Hematopoietic multipotent progenitor cell treated with erythropoietin and hydrocortisone succinate and interleukin-3 and kit ligand, for 17 days (in vitro differentiated cells): Measurements from ENCODE around the gene IFRD2.

Experiments
- DNase-seq: peaks from one replicate; pipeline ENCODE4 v3.0.0-alpha.2; 2015; ENCODE audit warnings: low spot score

IFRD2 gene, protein sequence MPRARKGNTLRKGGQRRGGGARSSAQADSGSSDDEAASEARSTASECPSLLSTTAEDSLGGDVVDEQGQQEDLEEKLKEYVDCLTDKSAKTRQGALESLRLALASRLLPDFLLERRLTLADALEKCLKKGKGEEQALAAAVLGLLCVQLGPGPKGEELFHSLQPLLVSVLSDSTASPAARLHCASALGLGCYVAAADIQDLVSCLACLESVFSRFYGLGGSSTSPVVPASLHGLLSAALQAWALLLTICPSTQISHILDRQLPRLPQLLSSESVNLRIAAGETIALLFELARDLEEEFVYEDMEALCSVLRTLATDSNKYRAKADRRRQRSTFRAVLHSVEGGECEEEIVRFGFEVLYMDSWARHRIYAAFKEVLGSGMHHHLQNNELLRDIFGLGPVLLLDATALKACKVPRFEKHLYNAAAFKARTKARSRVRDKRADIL

DNA sequence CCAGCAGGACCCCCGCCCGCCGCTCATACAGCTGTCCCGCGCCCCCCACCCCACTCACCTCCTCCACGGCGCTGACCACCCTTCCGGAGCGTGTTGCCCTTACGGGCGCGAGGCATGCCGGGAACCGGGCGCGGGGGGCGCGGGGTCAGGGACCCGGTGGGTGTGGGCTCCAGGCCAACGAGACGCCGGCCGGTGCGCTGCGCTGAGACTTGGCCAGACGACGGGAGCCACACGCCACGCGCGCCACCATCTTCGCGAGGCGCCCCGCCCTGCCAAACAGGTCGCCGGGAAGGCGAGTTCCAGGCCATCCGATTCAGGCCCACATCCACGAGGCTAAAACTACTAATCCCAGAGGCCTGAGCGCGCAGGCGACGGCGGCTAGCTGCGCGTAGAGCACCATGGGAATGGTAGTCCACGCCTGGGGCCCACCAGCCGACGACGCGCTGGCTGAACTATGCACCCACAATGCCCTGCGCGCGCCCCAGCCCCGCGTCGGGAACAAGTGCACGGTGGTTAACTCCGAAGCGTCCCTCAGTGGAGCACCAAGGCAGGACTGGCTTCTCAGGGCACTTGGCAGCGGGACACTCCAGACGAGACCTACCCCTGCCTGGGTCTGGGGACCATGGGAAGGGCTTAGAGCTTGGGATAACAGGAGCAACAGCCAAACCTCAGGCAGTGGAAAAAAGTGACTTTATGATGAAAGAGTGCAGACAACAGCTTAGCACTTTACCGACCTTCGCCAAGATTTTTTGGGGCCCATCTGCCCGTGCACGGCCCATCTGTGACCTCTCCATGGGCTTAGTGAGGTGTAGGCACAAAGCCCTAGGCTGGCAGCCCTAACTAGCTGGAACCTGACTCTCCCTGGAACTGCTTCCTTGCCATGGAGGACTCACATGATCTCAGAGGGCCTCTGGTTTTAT is at the start of gene IFRD2:
IFRD2 (minus strand) TSS at position 271 of the 920 bp plus-strand sequence; CDS start at position 116, 155 bp downstream.
- peak; percentile 97 for DNase-seq

- no peak for DNase-seq
Observed at GRCh38 chr3:50341537-50341936, 49.3 kb upstream of the IFRD2 start.

GRCh38 chr3:50340448-50341329 is 48.5 kb upstream of the IFRD2 start, which contains the start of gene RASSF1:
Gene RASSF1 (minus strand): TSS chr3:50340836. CDS start chr3:50340805, 31 bp downstream.
- peak; percentile 64 for DNase-seq

- DNase-seq, result no peak
Observed at GRCh38 chr3:50340147-50340447, 47.9 kb upstream of the IFRD2 start.

DNA sequence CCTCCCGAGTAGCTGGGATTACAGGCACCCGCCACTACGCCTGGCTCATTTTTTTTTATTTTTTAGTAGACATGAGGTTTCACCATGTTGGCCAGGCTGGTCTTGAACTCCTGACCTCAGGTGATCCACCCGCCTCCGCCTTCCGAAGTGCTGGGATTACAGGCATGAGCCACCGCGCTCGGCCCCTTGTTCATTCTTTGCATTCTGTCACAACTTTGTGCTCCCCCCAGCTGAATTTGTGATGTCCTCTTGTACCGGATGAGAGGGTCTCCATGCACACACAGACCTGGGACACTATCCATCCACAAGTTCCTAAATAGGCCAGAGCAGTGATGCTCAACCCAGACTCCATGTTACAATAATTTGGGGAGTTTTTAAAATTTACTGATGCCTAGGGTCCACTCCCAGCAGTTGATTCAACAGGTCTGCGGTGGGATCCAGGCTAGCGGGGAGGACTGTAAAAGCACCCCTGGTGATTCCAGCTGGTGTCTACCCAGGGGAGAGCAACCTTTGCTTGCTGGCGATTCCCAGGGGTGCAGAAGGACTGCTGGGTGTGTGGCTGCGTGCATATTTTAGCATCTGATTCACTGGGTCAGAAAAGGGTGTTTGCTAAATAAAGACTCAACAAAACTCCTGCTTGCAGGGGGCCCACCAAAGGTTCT is 47.4 kb upstream of the IFRD2 start:
- DNase-seq, result no peak

DNA sequence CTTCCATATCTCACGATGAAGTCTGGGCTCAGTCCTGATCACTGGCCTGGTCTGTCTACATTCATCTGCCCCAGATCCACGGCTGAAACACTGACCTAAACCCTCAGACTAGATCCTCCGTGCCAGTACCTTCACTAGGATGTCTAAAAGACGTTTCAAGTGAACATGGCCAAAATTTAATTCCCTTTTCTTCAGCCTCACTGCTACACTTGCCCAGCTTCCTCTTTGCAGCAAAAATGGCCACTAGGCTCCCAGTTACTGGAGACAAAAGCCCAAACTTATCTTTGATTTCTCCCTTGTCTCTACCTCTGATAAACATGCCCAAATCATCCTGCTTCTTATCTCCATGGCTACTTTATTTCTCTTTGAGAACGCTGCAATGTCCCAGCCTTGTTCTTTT is 46.7 kb upstream of the IFRD2 start:
- DNase-seq, result no peak

GRCh38 chr3:50337175-50337861 is 45.1 kb upstream of the IFRD2 start:
- peak; percentile 86 for DNase-seq

GRCh38 chr3:50336452-50337174 is 44.4 kb upstream of the IFRD2 start:
- DNase-seq, result no peak

DNA sequence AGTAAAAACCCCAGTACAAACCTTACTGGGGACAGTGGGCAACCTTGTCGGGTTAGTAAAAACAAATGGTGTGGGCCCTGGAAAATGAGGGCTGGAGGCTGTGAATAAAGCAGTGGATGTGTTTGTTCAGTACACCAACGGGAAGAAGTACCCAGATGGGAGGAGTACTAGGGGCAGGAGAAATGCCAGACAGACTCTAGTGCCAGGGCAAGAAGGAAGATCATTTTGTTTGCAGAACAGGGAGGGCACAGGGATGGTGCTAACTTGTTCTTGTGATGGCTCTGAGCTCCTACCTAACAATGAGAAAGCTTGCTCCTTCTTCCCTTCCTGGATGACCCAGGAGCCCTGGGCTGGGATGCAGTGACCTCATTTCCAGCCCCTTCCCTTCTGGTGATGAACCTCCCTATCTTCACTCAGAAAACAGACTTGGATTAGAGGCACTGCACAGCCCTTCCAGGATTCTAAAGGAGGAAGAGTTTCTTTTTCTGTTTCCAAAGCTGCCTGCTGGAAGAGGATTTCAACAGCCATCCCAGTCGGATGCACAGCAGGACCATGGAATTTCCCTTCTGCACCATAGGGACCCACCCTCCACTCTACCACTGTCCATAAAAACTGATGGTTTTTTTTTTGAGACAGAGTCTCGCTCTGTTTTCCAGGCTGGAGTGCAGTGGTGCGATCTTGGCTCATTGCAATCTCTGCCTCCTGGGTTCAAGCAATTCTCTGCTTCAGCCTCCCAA is 42.3 kb upstream of the IFRD2 start:
- no peak for DNase-seq

GRCh38 chr3:50333744-50334328 is 41.6 kb upstream of the IFRD2 start:
- no peak for DNase-seq

GRCh38 chr3:50331364-50331907 is 39.2 kb upstream of the IFRD2 start:
- no peak for DNase-seq

DNA sequence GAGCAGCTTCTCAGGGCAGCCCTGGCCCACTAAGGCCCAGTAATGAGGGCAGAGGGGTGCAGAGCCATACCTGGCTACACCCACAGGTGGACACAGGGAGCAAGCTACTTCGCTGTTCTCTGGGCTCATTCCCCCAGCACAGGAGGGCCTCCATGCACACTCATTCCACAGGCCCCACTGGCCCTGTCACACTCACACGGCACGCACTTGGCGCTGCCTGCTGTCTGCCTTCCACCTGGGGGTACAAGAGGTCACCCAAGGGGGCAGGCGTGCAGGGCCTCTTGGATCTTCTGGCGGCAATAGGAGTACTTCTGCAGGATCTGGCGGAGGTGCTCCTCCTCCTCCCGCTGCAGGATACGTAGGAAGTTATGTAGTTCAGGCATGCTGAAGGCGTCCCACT is 38.1 kb upstream of the IFRD2 start:
- DNase-seq, result no peak

GRCh38 chr3:50327943-50328691 is 35.9 kb upstream of the IFRD2 start, which contains the start of gene TUSC2:
Gene TUSC2 (minus strand): TSS chr3:50328223. CDS start chr3:50328099, 124 bp downstream.
- DNase-seq, result peak; percentile 99

DNA sequence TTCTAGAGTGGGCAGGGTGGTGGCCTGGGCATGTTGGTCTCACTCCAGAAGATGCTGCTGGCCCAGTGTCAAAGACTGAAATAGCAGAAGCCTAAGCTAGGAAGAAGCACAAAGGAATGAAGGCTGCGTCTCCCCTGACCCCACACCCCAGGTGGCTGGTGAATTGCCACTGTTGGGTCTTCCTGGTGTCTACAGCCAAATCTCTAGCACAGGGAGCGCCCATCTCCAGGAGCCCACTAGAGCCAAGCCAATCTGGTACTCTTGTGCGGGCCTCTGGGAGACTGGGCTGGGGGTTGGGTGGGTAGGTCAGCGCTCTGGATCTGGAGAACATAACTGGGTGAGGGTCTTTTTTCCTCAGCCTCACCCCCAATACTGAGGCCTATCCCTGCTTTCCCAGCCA is 34.9 kb upstream of the IFRD2 start:
- no peak for DNase-seq

DNA sequence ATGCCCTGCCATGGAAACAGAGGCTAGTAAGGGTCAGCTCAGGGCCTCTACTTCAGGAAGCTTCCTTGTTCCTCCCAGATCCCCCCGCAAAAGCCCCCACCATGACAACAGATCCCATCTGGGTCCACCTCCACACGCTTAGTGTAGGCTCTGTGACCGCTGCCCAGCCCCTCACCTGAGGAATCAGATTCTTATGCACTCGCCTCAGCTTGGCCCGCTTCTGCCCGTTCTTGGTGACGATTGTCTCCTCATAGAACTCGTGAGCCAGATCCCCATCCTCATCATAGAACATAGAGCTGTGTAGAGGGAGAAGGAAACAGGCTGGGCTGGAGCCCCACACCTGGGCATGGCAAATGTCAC is 33.9 kb upstream of the IFRD2 start:
- DNase-seq, result no peak

DNA sequence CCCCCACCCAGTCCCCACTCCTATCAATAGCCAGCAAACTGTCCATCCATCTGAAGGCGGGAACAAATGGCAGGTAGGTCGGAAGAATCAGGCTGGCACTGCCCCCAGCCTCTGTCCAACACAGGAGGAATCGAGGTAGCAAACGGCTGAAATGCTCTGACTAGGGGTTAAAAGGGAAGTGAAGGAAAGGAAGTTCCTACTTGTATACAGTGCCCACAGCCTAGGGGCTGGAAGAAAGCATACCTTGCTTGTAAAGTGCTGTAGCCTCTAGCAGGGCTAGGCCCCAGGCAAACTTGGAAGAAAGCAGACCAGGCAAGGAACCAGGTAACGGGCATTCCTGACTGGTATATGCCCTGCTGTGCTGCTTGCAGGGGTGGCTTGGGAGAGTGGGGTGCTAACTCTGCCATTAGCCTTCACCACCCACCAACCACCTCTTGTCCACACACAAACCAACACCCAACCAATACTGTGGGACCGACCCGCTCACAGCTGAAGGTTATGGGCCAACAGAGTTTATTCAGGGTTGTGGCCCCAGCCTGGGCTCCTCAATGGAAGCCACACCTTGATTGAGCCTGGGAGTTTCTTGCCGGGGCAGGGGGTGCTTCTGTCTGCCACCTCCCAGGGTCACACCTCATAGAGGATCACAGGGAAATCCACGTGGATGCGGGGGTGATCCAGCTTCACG is 33.4 kb upstream of the IFRD2 start:
- no peak for DNase-seq

- peak; percentile 53 for DNase-seq
Observed at GRCh38 chr3:50325113-50325480, 32.9 kb upstream of the IFRD2 start.
